NCI-H446 treated with DMSO at 0.1 percent for 48 hours (cell line): ENCODE results near the gene RGS11.
"Not testable (repeated sequence)": the region's sequence is repeated elsewhere in the genome, so short reads cannot be mapped to it uniquely, and the experiment has no call there.

Experiments
- DNase-seq: peaks from one replicate; lab custom pipeline; 2025; lab: John Stamatoyannopoulos, UW

RGS11 gene

DNA sequence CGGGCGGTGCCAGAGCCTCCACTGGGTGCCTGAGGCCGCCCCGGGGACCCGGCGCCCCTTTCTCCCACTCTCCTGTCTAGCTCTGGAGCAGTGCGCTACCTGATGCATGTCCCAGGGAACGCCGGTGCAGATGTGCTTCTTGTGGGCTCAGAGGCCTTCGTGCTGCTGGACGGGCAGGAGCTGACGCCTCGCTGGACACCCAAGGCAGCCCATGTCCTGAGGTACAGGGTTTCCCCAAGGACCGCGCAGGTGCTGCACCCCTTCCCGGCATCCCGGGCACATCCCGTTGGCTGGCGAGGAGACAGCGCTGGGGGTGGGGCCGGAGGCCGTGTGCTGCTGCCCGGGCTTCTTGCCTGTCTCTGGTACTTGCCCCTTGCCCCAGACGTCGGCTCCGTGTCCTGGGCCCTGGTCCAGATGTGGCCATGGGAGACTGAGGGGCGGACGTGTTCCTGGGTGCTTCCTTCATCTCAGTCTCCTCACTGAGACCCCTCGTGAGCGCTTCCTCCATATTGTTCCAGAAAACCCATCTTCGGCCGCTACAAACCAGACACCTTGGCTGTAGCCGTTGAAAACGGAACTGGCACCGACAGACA lies 12.5 kb downstream of the RGS11 start:
- no peak for DNase-seq

- no peak for DNase-seq
Measured at GRCh38 chr16:262121-262745, 13.5 kb downstream of the RGS11 start.

- DNase-seq, result no peak
Measured at GRCh38 chr16:261031-261691, 14.6 kb downstream of the RGS11 start.

DNA sequence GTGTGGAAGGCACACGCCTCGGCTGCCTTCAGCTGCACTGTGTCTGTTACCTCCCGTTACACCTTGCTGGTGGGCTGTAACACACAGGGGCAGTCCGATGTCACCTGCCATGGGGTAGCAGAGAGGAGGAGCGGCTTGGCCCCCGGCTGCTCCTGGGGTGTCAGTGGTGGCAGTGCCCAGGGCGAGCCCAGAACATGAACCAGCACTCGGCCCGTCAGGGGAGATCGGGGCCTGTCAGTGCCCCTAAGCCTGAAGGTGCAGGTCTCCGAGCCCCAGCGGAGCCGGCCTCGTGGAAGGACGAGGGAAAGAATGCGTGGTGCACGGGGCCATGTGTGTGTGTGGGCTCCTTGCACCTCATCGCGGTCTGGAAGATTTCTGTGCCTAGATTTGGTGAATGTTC lies 15.4 kb downstream of the RGS11 start:
- DNase-seq, result no peak

GRCh38 chr16:259814-260253 lies 15.9 kb downstream of the RGS11 start:
- no peak for DNase-seq

DNA sequence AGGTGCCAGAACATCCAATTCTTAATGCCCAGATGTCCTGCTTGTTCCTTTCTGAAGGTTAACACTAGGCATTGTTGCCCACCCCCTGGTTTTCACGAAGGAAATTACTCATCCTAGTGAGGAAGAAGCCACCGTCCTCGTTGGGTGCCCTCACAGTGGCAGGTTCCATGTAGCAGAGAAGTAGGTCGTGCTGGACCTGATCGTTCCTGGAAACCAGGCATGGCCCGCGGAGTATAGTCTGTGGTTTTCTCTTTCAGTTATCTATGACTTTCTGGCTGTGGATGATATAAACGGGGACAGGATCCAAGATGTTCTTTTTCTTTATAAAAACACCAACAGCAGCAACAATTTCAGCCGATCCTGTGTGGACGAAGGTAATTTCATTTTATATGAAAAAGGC lies 16.5 kb downstream of the RGS11 start:
- no peak for DNase-seq

DNA sequence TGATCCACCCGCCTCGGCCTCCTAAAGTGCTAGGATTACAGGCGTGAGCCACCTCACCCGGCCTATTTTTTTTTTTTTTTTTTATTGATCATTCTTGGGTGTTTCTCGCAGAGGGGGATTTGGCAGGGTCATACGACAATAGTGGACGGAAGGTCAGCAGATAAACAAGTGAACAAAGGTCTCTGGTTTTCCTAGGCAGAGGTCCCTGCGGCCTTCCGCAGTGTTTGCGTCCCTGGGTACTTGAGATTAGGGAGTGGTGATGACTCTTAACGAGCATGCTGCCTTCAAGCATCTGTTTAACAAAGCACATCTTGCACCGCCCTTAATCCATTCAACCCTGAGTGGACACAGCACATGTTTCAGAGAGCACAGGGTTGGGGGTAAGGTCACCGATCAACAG lies 17.7 kb downstream of the RGS11 start:
- not testable (repeated sequence) for DNase-seq

DNA sequence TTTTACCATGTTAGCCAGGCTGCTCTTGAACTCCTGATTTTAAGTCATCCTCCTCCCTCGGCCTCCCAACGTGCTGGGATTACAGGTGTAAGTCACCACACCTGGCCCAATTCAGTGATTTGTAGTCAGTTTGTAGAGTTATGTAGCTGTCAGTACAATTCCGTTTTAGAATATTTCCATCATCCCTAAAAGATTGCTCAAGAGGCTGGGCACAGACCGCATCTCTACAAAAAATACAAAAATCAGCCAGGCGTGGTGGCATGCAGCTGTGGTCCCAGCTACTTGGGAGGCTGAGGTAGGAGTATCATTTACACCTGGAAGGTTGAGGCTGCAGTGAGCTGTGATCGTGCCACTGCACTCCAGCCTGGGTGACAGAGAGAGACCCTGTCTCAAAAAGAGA lies 20.6 kb downstream of the RGS11 start:
- DNase-seq, result no peak

GRCh38 chr16:254461-254860 lies 21.3 kb downstream of the RGS11 start:
- DNase-seq, result no peak

DNA sequence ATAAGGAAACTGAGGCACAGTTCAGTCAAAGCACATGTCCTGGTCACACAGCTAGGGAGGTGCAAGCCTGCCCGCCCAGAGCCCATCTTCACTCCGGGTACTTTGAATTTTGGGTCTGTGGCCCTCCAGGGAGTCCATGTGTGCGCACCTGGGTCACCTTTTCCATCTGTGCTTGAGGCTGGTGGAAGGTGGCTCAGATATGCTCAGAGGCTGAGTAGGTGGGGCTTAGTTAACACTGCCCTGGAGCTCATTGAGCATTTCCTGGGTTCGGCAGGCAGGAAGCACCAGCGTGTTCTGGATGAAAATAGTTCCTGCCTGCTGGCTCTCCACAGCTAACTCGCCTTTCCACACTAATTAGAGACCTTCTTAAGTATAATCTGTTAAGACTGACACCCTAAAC lies 21.9 kb downstream of the RGS11 start:
- no peak for DNase-seq

GRCh38 chr16:252366-253337 lies 23.1 kb downstream of the RGS11 start:
- no peak for DNase-seq

GRCh38 chr16:249431-249830 lies 26.3 kb downstream of the RGS11 start:
- DNase-seq, result no peak

GRCh38 chr16:247027-247426 lies 28.7 kb downstream of the RGS11 start:
- no peak for DNase-seq

- DNase-seq, result no peak
Measured at GRCh38 chr16:245105-245504, 30.6 kb downstream of the RGS11 start.

DNA sequence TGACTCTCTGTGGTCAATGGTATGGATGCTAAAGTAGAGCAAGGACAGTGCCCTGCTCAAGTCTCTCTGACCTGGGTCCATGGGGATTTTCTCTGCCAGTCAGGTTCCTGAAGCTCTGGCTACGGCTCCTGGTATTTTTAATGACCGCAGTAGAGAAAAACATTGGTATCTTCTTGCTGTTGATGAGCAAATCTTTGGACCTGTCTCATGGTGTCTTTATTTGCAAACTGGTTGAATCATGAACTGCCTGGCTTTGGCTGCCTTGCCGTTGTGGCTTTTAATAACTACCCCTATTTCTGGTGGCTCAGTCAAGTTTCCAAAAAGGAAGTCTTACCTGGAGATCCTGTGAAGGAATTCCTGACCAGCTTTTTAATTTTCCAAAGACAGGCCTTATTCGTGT lies 32.4 kb downstream of the RGS11 start:
- no peak for DNase-seq

DNA sequence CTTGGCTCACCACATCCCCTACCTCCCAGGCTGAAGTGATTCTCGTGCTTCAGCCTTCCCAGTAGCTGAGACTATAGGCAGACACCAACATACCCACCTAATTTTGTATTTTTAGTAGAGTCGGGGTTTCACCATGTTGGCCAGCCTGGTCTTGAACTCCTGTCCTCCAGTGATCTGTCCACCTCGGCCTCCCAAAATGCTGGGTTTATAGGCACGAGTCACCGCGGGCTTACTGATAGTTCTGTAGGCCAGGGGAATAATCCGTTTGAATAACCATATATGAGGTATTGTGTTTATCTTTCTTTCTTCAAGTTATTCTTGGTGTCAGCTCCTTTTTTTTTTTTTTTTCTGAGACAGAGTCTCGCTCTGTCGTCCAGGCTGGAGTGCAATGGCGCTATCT lies 33.5 kb downstream of the RGS11 start:
- no peak for DNase-seq

- no peak for DNase-seq
Measured at GRCh38 chr16:240559-240958, 35.2 kb downstream of the RGS11 start.

DNA sequence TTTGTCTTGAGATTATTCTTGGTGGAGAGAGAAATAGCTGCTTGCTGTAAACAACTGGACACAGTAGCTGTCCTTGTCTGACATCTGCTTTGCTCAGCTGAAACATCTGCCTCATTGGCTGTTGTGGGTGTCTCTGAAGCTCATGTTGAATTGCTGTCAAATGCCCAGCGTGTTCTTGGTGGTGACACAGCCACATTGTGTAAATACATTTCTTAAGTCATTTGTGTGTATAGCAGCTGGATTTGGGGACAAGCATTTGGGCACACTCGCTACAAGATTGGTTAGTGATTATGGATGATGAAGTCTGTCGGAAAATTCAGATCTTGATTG lies 35.8 kb downstream of the RGS11 start:
- DNase-seq, result no peak

GRCh38 chr16:234468-235305 lies 41.1 kb downstream of the RGS11 start, which contains the start of gene FAM234A:
Gene FAM234A (plus strand): TSS chr16:234821. CDS start chr16:254414, 19,593 bp downstream.
- DNase-seq, result peak; percentile 78

DNA sequence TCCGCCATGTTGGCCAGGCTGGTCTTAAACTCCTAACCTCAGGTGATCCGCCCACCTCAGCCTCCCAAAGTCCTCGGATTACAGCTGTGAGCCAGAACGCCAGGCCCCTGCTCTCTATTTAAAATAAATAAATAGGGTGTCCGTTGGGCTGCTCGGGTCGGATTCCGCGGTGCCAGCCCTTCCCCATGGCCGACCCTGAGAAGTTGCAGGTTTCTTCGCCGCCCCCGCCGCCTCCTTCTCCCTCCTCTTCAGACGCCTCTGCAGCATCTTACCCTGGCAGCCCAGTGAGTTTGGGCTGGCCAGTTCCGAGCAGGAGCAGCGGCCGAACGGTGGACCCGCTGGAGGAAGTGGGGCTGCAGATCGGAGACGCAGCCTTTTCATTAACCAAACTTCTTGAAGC lies 44.8 kb downstream of the RGS11 start:
- DNase-seq, result no peak

- not testable (repeated sequence) for DNase-seq
Measured at GRCh38 chr16:230351-230750, 45.4 kb downstream of the RGS11 start.
